Measurements from ENCODE around the gene ANKMY1. TPM values are rescaled to one million over a fixed set of nuclear protein-coding genes. Genes with fewer than 3 reads are reported as not detected.
A peak's percentile ranks its signal among the peaks of the same experiment; 100 is the strongest.

ANKMY1 gene
- total and polyA plus RNA-seq, 2 of the 8 experiments (the other 6 are each of a cell fraction or from before 2014, with no cell fraction given) = 4.5 to 4.8 TPM

DNA sequence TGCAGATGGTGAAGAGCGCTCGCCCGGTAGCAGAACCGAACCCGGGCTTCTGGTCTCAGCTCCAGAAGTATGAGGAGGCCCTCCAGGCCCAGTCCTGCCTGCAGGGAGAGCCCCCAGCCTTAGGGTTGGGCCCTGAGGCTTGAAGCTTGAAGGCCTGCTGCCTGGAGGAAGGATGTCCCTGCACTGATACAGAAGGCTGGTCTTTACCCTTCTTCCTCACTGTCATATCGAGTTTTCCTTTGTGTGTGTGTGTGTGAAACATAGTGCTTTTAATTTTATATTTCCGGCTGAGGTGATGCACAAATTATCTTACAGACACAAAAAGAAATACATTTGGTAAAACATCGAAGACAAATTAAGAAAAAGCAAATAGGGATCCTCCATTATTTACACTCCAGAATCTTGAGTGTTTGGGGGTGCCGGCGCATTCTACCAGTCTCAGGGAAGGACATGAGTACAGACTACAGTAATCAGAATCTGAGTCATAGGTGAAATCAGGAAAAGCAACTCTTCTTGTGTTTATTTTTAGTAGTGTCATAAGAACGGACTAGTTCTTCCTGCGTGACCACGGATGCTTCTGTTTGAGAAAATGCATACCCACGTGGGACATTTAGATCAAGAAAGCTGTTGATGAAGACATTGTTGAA, 3.7 kb upstream of the ANKMY1 start:
- no peak for FAIRE-seq
- Histone ChIP-seq H3K23ac (ENCODE audit: insufficient read length) (no peak overlapping the region), H4K5ac (ENCODE audit: insufficient read length, low read depth, low read length) (no peak overlapping the region), H3K4me2 (ENCODE audit: insufficient read depth in 1 of 2, low read depth in 2 of 2, low read length in 2 of 2) (peak overlapping the region; percentile 82 to 84), H4K91ac (replicated peaks; ENCODE audit: insufficient read length, low read length) (peak overlapping the region; percentile 62), H2BK120ac (replicated peaks; ENCODE audit: low read depth, low read length) (no peak overlapping the region), H3K4me3 (ENCODE audit: extremely low read depth in 1 of 4, insufficient read depth in 2 of 4, low read depth in 3 of 4, low read length in 4 of 4) (peak overlapping the region; percentile 44 to 88 (median 63)), H3K27me3 (replicated peaks in 1 of 4; ENCODE audit: control insufficient read depth in 3 of 4, extremely low read depth in 1 of 4, insufficient read depth in 3 of 4, low read length in 3 of 4) (peaks cover 3 to 31% (median 22%) of the 10 kb centered on the region in 4 experiments), H3K36me3 (ENCODE audit: control insufficient read depth in 2 of 4, insufficient read depth in 4 of 4, low read length in 3 of 4) (no peaks in the 10 kb centered on the region; a peak in 1 of 8 replicates), H2BK20ac (ENCODE audit: low read length) (no peak overlapping the region), H3K79me2 (ENCODE audit: control insufficient read depth in 1 of 2, insufficient read depth in 2 of 2, low read length in 2 of 2) (no peaks in the 10 kb centered on the region), H3K9me3 (ENCODE audit: insufficient read depth in 2 of 2, low read depth in 1 of 2, low read length in 1 of 2) (no peaks in the 10 kb centered on the region), H3K18ac (ENCODE audit: extremely low read depth, low read length) (no peak overlapping the region; the same call in 1 of the 2 replicates), H2AK5ac (ENCODE audit: low read depth, low read length) (no peak overlapping the region), H3K4me1 (replicated peaks in 1 of 4; ENCODE audit: control insufficient read depth in 3 of 4, insufficient read depth in 4 of 4, low read length in 3 of 4) (peaks cover 0 to 25% (median 18%) of the 10 kb centered on the region in 4 experiments; a peak in 6 of 7 replicates), H2BK12ac (ENCODE audit: low read depth, low read length) (no peak overlapping the region), H3K56ac (replicated peaks; ENCODE audit: insufficient read length, low read depth, low read length) (no peak overlapping the region), H3K14ac (ENCODE audit: insufficient read length) (no peak overlapping the region), H3K23me2 (ENCODE audit: low read depth, low read length) (peaks cover 6% of the 10 kb centered on the region; the same call in 1 of the 2 replicates), H3K9ac (replicated peaks in 1 of 4; ENCODE audit: extremely low read depth in 1 of 4, low read depth in 3 of 4, low read length in 3 of 4) (peak overlapping the region in 2 of 4 experiments; percentile 26 to 56; a peak in 4 of 7 replicates), H2BK15ac (ENCODE audit: low read length) (no peak overlapping the region), H2BK5ac (ENCODE audit: low read depth, low read length) (no peak overlapping the region), H4K8ac (ENCODE audit: extremely low read depth, insufficient read depth, low read length) (no peak overlapping the region), H3K79me1 (ENCODE audit: low read depth, low read length) (no peaks in the 10 kb centered on the region), H3K4ac (replicated peaks; ENCODE audit: insufficient read length, low read depth, low read length) (no peak overlapping the region), H3K27ac (ENCODE audit: low read depth, low read length) (no peak overlapping the region), H4K20me1 (replicated peaks in 1 of 2; ENCODE audit: control insufficient read depth in 1 of 2, insufficient read depth in 2 of 2, low read length in 2 of 2) (peaks cover 0 to 4% of the 10 kb centered on the region in 2 experiments), H2AFZ (ENCODE audit: low read length) (peak overlapping the region; percentile 88; the same call in 1 of the 2 replicates)
- WGBS, 2 experiments (ENCODE audit: extremely low coverage in 1 of 2, insufficient coverage in 1 of 2, insufficient read length in 1 of 2, insufficient replicate concordance in 2 of 2, low coverage in 1 of 2, low lambda C conversion rate in 2 of 2, missing lambda C conversion rate in 1 of 2) = 47% methylated on average over 14 of the region's 14 CpGs; no CpG with 5 or more reads in 1 of the 2 experiments
- ChIA-PET POLR2A (ENCODE audit: partially characterized antibody) (interaction anchor here (1.1 to 1.3 kb wide), 4 partner anchors 11 to 25 kb away, joined by 3 to 6 read pairs (median 3); partner anchors contain the start of gene CAPN10), CTCF (ENCODE audit: partially characterized antibody) (interaction anchor here (0.7 to 1.3 kb wide), 3 partner anchors 25 to 61 kb away, joined by 3 to 5 read pairs (median 3); partner anchors contain the start of gene CAPN10)
- peak in 1 of 2 experiments; percentile 29 for DNase-seq (ENCODE audit: low read depth in 1 of 2, low spot score in 2 of 2)
- TF ChIP-seq CBX5 (IDR thresholded peaks at IDR 0.05; ENCODE audit: low read depth, low read length) (no peak), FOSL1 (IDR thresholded peaks at IDR 0.05; ENCODE audit: insufficient read depth, low read depth, low read length) (no peak), EP300 (IDR thresholded peaks at IDR 0.05; ENCODE audit: borderline replicate concordance in 1 of 2, low read depth in 2 of 2, low read length in 2 of 2) (no peak), TCF12 (IDR thresholded peaks at IDR 0.05; ENCODE audit: low read depth, low read length) (no peak), KDM1A (IDR thresholded peaks at IDR 0.05; ENCODE audit: borderline replicate concordance, low read length) (no peak), YY1 (IDR thresholded peaks at IDR 0.05; ENCODE audit: low read depth, low read length) (no peak), POLR2AphosphoS5 (IDR thresholded peaks at IDR 0.05; ENCODE audit: low read depth, low read length) (no peak), TAF7 (optimal IDR thresholded peaks at IDR 0.05; ENCODE audit: borderline replicate concordance, low read depth, low read length) (no peak), CBX8 (IDR thresholded peaks at IDR 0.05; ENCODE audit: borderline replicate concordance, low read depth, low read length) (no peak), BACH1 (IDR thresholded peaks at IDR 0.05; ENCODE audit: low read length) (no peak), SP2 (IDR thresholded peaks at IDR 0.05; ENCODE audit: low read length) (no peak)
- TF ChIP-seq, protein P1, sequence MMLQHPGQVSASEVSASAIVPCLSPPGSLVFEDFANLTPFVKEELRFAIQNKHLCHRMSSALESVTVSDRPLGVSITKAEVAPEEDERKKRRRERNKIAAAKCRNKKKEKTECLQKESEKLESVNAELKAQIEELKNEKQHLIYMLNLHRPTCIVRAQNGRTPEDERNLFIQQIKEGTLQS (IDR thresholded peaks at IDR 0.05; ENCODE audit: insufficient read depth, low read depth, low read length) = no peak
